WI38 (cell line): ENCODE results near the gene CD247.

Experiments used
- H3K4me3 ChIP-seq: 2 replicates; pipeline ENCODE4 v1.5.1; 2011; ENCODE audit warnings: low read depth, mild to moderate bottlenecking, control low read depth, low read length
- CTCF ChIP-seq: IDR thresholded peaks from 2 replicates; pipeline ENCODE4 v1.5.1; 2012; ENCODE audit warnings: low read depth, mild to moderate bottlenecking, control low read depth, low read length

Gene CD247

GRCh38 chr1:167419245-167419644, 99.1 kb downstream of the CD247 start:
- TF ChIP-seq CTCF = no peak
- H3K4me3 ChIP-seq = no peak overlapping the region

GRCh38 chr1:167418391-167418790, 99.9 kb downstream of the CD247 start:
- H3K4me3 ChIP-seq = no peak overlapping the region
- TF ChIP-seq CTCF = no peak

- no peak for TF ChIP-seq CTCF
- no peak overlapping the region for H3K4me3 ChIP-seq
Observed at GRCh38 chr1:167416506-167416905, 101.8 kb downstream of the CD247 start.

GRCh38 chr1:167413328-167413727, 105.0 kb downstream of the CD247 start:
- no peak overlapping the region for H3K4me3 ChIP-seq
- TF ChIP-seq CTCF = no peak

GRCh38 chr1:167412920-167413319, 105.4 kb downstream of the CD247 start:
- no peak overlapping the region for H3K4me3 ChIP-seq
- TF ChIP-seq CTCF = no peak

GRCh38 chr1:167412072-167412471, 106.3 kb downstream of the CD247 start:
- no peak for TF ChIP-seq CTCF
- H3K4me3 ChIP-seq = no peak overlapping the region

- TF ChIP-seq CTCF = no peak
- H3K4me3 ChIP-seq = no peak overlapping the region
Observed at GRCh38 chr1:167409183-167409582, 109.1 kb downstream of the CD247 start.
